Osteoblast (primary cell): ENCODE results near the gene PRKAR2B. TPM values are rescaled to one million over a fixed set of nuclear protein-coding genes. Genes with fewer than 3 reads are reported as not detected.

Source experiments
- DNase-seq: peaks from one replicate; pipeline ENCODE4 v3.0.0; 2011; ENCODE audit warnings: low spot score, mixed read lengths; ENCODE audit not compliant: insufficient read length; ENCODE audit errors: missing footprints
- H2AFZ ChIP-seq: 2 replicates; pipeline ENCODE4 v1.6.0; 2011; ENCODE audit warnings: mild to moderate bottlenecking, low read length
- H3K27ac ChIP-seq: 2 replicates; pipeline ENCODE4 v1.5.1; 2011; ENCODE audit warnings: mild to moderate bottlenecking, low read depth, low read length, moderate library complexity
- H3K27me3 ChIP-seq: 2 replicates; pipeline ENCODE4 v1.6.0; 2012; ENCODE audit warnings: mild to moderate bottlenecking, control low read depth, inconsistent platforms, low read length, moderate library complexity; ENCODE audit not compliant: insufficient read depth
- H3K36me3 ChIP-seq: 2 replicates; pipeline ENCODE4 v1.5.1; 2011; ENCODE audit warnings: mild to moderate bottlenecking, low read length, control low read depth, moderate library complexity; ENCODE audit not compliant: insufficient read depth
- H3K4me1 ChIP-seq: 2 replicates; pipeline ENCODE4 v1.5.1; 2011; ENCODE audit warnings: mild to moderate bottlenecking, low read length, control low read depth, moderate library complexity; ENCODE audit not compliant: insufficient read depth
- H3K4me2 ChIP-seq: 2 replicates; pipeline ENCODE4 v1.6.0; 2011; ENCODE audit warnings: mild to moderate bottlenecking, low read length; ENCODE audit not compliant: insufficient read depth
- H3K4me3 ChIP-seq: fragments of 200-600 bp; sonication (generic); 3 replicates; pipeline ENCODE4 v1.5.1; 2012; ENCODE audit warnings: mild to moderate bottlenecking, low read length, inconsistent platforms; ENCODE audit not compliant: insufficient read depth
- H3K79me2 ChIP-seq: 2 replicates; pipeline ENCODE4 v1.6.0; 2012; ENCODE audit warnings: mild to moderate bottlenecking, low read length, control low read depth, inconsistent platforms; ENCODE audit not compliant: insufficient read depth
- H3K9me3 ChIP-seq: 2 replicates; pipeline ENCODE4 v1.5.1; 2011; ENCODE audit warnings: low read depth, low read length, control low read depth
- H4K20me1 ChIP-seq: 2 replicates; pipeline ENCODE4 v1.6.0; 2012; ENCODE audit warnings: mild to moderate bottlenecking, low read length, control low read depth; ENCODE audit not compliant: insufficient read depth
- CTCF ChIP-seq: IDR thresholded peaks from 2 replicates; pipeline ENCODE4 v1.5.1; 2011; ENCODE audit warnings: mild to moderate bottlenecking, low read depth, low read length, moderate library complexity; ENCODE audit errors: extremely low read depth
- total RNA-seq: library from RNA; depleted of rRNA; stranded (reverse); fragments of >200 nt; gene quantifications from 2 replicates; pipeline ENCODE4 v1.2.3, GENCODE V29; 2012

PRKAR2B gene
- total RNA-seq, 1 donor: 2.5 TPM

- DNase-seq: no peak
- H3K27me3 ChIP-seq: no peaks in the 10 kb centered on the region
- H3K27ac ChIP-seq: no peak overlapping the region
- TF ChIP-seq CTCF: no peak
- no peaks in the 10 kb centered on the region for H3K4me1 ChIP-seq
- no peaks in the 10 kb centered on the region for H3K79me2 ChIP-seq
- H3K4me3 ChIP-seq: no peak overlapping the region
- no peaks in the 10 kb centered on the region for H3K9me3 ChIP-seq
- no peaks in the 10 kb centered on the region for H3K36me3 ChIP-seq
- no peak overlapping the region for H3K4me2 ChIP-seq
- H2AFZ ChIP-seq: no peak overlapping the region
- no peaks in the 10 kb centered on the region for H4K20me1 ChIP-seq
Measured at GRCh38 chr7:107108793-107109371, 64.4 kb downstream of the PRKAR2B start.

DNA sequence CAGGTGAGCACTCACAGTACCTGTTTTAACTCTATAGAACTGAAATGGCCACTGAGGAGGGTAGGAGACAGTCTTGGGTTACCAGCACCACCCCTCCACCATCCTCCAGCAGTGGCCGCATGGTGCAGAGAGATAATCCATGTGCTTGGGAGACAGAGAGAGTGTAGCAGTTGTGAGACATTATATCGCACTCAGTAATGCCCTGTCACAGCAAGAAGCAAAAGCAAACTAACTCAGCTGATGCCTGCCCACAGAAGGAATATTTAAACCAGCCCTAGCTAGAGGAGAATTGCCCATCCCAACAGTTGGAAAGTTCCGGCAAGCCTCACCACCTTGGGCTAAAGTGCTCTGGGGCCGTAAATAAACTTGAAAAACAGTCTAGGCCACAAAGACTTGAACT is 65.5 kb downstream of the PRKAR2B start:
- Histone ChIP-seq H3K79me2 (no peaks in the 10 kb centered on the region), H3K27ac (no peak overlapping the region), H3K36me3 (no peaks in the 10 kb centered on the region), H3K4me3 (no peak overlapping the region), H2AFZ (no peak overlapping the region), H4K20me1 (no peaks in the 10 kb centered on the region), H3K4me1 (no peaks in the 10 kb centered on the region), H3K4me2 (no peak overlapping the region), H3K27me3 (no peaks in the 10 kb centered on the region), H3K9me3 (no peaks in the 10 kb centered on the region)
- no peak for DNase-seq
- no peak for TF ChIP-seq CTCF

DNA sequence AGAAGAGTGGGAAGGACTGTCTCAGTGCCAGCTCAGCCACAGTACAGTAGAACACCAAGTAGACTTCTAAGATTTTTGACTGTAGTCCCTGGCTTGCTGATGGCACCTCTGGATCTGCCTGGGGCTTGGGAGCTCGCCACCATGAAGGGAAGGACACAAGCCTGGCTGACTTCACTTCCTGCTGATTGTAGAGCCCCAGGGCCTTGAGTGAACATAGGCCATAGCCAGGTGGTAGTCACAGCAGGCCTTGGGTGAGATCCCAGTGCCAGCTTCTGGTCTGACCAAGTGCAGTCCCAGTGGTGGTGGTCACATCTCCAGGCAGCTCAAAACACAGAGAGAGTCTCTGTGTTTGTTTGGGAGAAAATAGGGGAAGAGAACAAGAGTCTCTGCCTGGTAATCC is 66.7 kb downstream of the PRKAR2B start:
- no peak for TF ChIP-seq CTCF

DNA sequence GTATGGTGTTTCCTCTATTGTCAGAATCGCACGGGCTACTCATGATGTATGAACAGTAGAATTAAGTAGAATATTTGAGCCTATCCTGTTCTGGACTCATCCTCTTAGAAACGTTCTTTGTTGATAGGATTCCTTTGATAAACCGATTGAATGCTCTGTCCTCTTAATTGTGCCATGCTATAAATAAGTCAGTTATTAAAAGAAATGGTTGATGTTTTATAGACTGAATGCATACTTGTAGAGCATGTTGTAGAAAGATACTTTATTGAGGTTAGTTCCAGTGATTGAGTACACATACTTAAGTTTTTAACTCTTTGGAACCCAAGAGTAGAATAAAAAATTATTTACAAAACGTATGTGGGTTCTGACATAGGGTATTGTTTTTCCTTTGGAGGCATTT is 69.4 kb downstream of the PRKAR2B start:
- Histone ChIP-seq H3K4me3 (no peak overlapping the region), H3K4me2 (no peak overlapping the region), H3K27ac (no peak overlapping the region), H3K36me3 (no peaks in the 10 kb centered on the region), H2AFZ (no peak overlapping the region), H4K20me1 (no peaks in the 10 kb centered on the region), H3K4me1 (peaks cover 2% of the 10 kb centered on the region), H3K79me2 (no peaks in the 10 kb centered on the region), H3K9me3 (no peaks in the 10 kb centered on the region), H3K27me3 (no peaks in the 10 kb centered on the region)
- TF ChIP-seq CTCF: no peak
- DNase-seq: no peak

More for the DNA sequence above, 66.7 kb downstream of the PRKAR2B start:
- DNase-seq: no peak
- Histone ChIP-seq H3K4me1 (no peaks in the 10 kb centered on the region), H2AFZ (no peak overlapping the region), H4K20me1 (no peaks in the 10 kb centered on the region), H3K79me2 (no peaks in the 10 kb centered on the region), H3K9me3 (no peaks in the 10 kb centered on the region), H3K36me3 (no peaks in the 10 kb centered on the region), H3K27ac (no peak overlapping the region), H3K27me3 (no peaks in the 10 kb centered on the region), H3K4me2 (no peak overlapping the region), H3K4me3 (no peak overlapping the region)
